Small intestine (tissue), 7 donors: ENCODE results near the gene MAL. TPM values are rescaled to one million over a fixed set of nuclear protein-coding genes. Genes with fewer than 3 reads are reported as not detected.

Experiments used
- DNase-seq, 2 donors: peaks; one replicate each; pipeline versions ENCODE4 v3.0.0 to v3.0.0-alpha.2; 2013
- FAIRE-seq: peaks from 2 replicates; lab custom pipeline; 2012; peaks lifted over from hg19 to GRCh38; lab: Jason Lieb, UNC
- H3K27ac ChIP-seq, 3 donors: one replicate each; pipeline ENCODE4 v1.5.1; 2013; ENCODE audit warnings: low read length in 2 of 3, mild to moderate bottlenecking in 2 of 3, control low read depth in 1 of 3, inconsistent platforms in 1 of 3, low read depth in 1 of 3, moderate library complexity in 1 of 3
- H3K27me3 ChIP-seq, 3 donors: one replicate each; pipeline ENCODE4 v1.6.1; 2013; ENCODE audit warnings: low read length in 3 of 3, inconsistent platforms in 1 of 3; ENCODE audit not compliant: control insufficient read depth in 3 of 3, insufficient read depth in 3 of 3
- H3K36me3 ChIP-seq, 3 donors: one replicate each; pipeline ENCODE4 v1.6.1; 2013; ENCODE audit warnings: low read length in 3 of 3, inconsistent platforms in 1 of 3, low read depth in 1 of 3, mild to moderate bottlenecking in 1 of 3, moderate library complexity in 1 of 3; ENCODE audit not compliant: control insufficient read depth in 3 of 3, insufficient read depth in 2 of 3
- H3K4me1 ChIP-seq, 3 donors: one replicate each; pipeline ENCODE4 v1.6.1; 2013; ENCODE audit warnings: low read length in 2 of 3, inconsistent platforms in 1 of 3, low read depth in 1 of 3, mild to moderate bottlenecking in 1 of 3, moderate library complexity in 1 of 3; ENCODE audit not compliant: control insufficient read depth in 3 of 3, insufficient read depth in 2 of 3
- H3K4me3 ChIP-seq, 3 donors: one replicate each; pipeline ENCODE4 v1.5.1; 2013; ENCODE audit warnings: low read length in 3 of 3, control low read depth in 1 of 3, inconsistent platforms in 1 of 3, low read depth in 1 of 3, mild to moderate bottlenecking in 1 of 3, moderate library complexity in 1 of 3
- H3K9me3 ChIP-seq, 2 donors: one replicate each; pipeline ENCODE4 v1.6.1; 2013; ENCODE audit warnings: low read depth in 1 of 2, low read length in 1 of 2; ENCODE audit not compliant: control insufficient read depth in 2 of 2, insufficient read depth in 1 of 2
- WGBS, 3 donors: extraction: QIAGEN DNeasy Blood & Tissue Kit; methylation state at CpG; one replicate each; pipeline ENCODE4 v1.1.7; 2013; 5-methylcytosine and 5-hydroxymethylcytosine counted together
- polyA plus RNA-seq, 4 donors: library from polyadenylated mRNA; stranded (reverse) in 3 of 4; unstranded in 1 of 4; fragments of 200-250 nt in 3 of 4; fragments of 120-200 nt in 1 of 4; gene quantifications; one replicate each; pipeline versions ENCODE4 v1.2.1 to v1.2.3, GENCODE V29; 2013
- donor health status: healthy with polysubstance abuse.
- donor health status: control.
- donor health status: control.
- donor health status: Bipolar disorder and iron deficiency.
- donor health status: healthy.

Gene MAL
- polyA plus RNA-seq, 4 donors = 0.15 to 3.8 (median 1.6) TPM

DNA sequence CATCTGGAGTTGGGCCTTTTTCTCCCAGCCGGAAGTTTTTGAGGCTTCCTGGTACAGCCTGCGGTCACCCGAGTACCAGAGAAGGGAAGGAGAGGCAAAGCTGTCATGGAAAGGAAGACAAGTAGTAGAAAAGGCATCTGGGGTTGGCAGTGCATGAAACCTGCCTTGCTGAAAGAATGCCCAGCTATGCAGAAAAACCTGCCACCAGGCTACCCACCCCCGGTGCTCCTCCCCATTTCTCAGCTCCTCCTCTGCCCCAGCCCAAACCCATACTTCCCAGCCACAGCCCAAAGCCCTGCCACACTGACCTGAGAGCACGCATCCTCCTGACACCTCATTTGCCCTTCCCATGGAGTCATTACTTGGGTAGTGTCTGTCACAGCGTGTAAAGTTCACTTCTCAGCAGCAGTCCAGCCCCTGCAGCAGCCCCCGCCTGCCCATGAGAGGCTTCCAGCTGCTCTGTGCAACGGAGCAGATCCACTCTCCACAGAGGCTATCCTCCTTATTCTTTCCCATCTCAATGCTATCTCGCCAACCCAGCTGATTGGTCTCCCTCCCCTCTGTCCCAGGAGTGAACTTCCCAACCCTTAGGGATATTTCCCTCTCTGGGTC, 40.4 kb upstream of the MAL start:
- WGBS, 3 donors = 45 to 53% (median 53%) methylated on average over 9 of the region's 9 CpGs
- DNase-seq (no peak), FAIRE-seq (no peak)
- Histone ChIP-seq H3K36me3 (no peaks in the 10 kb centered on the region), H3K4me3 (no peak overlapping the region), H3K27ac (no peak overlapping the region), H3K9me3 (no peaks in the 10 kb centered on the region), H3K27me3 (peaks cover 0 to 11% (median 3%) of the 10 kb centered on the region in 3 donors), H3K4me1 (no peaks in the 10 kb centered on the region)

DNA sequence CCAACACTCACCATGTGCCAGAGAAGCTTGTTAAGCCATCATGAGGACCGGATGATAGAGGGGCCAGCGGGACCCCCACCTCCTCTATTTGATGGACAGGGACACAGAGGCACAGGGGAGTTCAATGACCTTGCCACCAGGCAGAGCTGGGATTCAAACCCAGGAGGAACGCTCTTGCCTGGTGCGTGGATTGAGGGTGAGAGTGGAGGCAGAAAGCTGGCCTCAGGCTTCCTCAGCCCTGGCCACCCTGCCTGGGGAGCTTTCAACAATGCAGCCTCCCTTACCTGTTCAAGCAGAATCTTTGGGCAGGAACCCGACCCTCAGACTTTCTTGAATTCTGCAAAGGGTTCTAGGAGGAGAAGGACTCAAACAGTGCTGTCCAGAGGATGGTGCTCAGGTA, 39.9 kb upstream of the MAL start:
- FAIRE-seq (no peak), DNase-seq (no peak)
- Histone ChIP-seq H3K4me1 (no peaks in the 10 kb centered on the region), H3K36me3 (no peaks in the 10 kb centered on the region), H3K9me3 (no peaks in the 10 kb centered on the region), H3K27me3 (peaks cover 0 to 11% (median 3%) of the 10 kb centered on the region in 3 donors), H3K4me3 (no peak overlapping the region), H3K27ac (no peak overlapping the region)
- WGBS, 3 donors = 80 to 85% (median 82%) methylated on average over 5 of the region's 5 CpGs

DNA sequence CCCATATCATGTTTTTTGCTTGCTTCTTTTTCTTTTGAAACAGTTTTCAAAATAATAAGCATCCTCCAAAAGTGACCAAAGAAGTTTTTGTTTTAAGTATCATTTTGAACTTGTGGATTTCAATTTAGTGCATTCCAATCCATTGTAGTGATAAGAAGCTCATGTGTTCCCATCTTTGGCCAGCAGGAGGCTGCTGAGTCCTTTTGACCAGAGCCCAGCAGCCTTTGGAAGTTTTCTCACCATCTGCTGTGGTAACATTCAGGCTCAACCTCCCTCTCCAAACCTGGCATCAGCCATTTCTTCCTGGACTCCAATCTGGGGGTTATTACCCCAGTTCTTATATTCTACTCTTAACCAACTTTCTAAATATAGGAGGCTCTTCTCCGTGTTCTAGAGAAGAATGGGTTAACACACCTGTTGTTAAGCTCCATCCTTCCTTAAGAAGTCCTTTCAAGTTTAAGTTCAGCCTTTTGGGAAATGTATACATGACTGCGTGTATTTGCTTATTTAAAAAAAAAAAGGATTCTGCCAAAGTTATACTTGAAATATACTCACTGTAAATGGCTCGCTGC, 39.0 kb upstream of the MAL start:
- 60 to 67% (median 63%) methylated on average over 3 of the region's 3 CpGs for WGBS, 3 donors
- Histone ChIP-seq H3K36me3 (no peaks in the 10 kb centered on the region), H3K4me3 (no peak overlapping the region), H3K9me3 (no peaks in the 10 kb centered on the region), H3K4me1 (no peaks in the 10 kb centered on the region), H3K27ac (no peak overlapping the region), H3K27me3 (peaks cover 0 to 14% (median 3%) of the 10 kb centered on the region in 3 donors)
- FAIRE-seq = no peak
- peak; percentile 44 to 56 for DNase-seq

DNA sequence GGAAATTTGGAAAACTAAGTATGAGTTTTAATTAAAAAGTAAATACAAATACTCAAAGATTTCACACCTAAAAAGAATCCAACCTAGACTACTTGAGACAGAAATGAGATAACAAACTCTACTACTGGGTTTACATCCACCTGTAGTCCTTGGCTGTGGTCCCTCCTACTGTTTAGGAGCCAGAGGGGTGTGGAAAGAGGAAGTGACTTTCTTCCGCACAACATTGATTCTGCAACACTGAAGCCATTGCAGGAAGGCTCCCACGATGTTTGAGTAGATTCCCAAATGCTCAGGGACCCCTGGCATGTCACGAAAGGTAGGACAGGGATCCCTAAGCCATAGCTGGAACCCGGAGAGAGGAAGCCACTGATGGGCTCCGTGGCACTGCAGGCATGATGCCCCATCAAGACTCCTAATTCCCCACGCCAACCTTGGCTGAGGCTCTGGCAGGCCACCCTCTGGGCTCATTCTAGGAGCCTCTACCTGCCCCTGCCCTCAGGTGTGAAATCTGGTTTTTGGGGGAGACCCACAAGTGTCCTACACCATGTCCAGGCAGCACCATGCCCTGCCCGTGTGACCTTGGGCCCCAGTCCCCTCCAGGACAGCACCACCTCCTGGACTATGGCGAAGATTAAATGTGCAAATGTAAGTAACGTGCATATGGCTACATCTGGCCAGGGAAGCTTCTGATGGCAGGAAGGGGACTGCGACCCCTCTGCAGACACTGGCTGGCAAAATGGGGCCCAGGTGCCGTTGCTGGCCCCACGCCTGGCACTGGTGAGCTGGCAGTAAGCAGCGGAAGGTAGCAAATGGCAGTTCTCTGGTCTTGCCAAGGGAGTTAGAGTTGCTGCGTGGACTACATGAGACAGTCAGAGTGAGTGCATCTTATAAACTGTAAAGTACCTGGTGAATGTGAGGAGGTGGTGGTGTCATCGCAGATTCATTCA, 38.2 kb upstream of the MAL start:
- DNase-seq (no peak), FAIRE-seq (no peak)
- Histone ChIP-seq H3K27me3 (peaks cover 0 to 14% (median 3%) of the 10 kb centered on the region in 3 donors), H3K4me3 (no peak overlapping the region), H3K36me3 (no peaks in the 10 kb centered on the region), H3K27ac (no peak overlapping the region), H3K4me1 (no peaks in the 10 kb centered on the region), H3K9me3 (no peaks in the 10 kb centered on the region)
- 69 to 82% (median 73%) methylated on average over 15 of the region's 15 CpGs for WGBS, 3 donors

DNA sequence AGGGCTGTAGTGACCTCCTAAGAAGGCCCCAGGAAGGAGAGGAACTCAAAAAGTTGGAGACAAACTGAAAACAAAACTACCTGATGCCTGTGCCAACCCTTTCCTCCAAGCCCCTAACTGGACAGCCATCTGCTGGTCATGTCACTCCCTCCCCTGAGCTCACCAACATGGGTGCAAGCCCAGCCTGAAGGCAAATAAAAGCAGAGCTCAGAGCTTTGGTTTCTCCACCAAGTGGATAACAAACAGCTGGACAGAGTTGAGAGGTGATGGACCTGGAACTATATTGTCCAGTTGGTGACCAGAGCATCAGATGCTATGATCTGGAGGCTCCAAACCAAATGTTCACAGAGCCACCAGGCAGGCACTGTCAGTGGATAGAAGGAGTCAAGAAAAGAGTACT, 34.6 kb upstream of the MAL start:
- DNase-seq = no peak
- H3K36me3 ChIP-seq = no peaks in the 10 kb centered on the region
- H3K4me1 ChIP-seq = no peaks in the 10 kb centered on the region
- H3K9me3 ChIP-seq = no peaks in the 10 kb centered on the region
- no peak overlapping the region for H3K27ac ChIP-seq
- FAIRE-seq = no peak
- peaks cover 0 to 14% (median 6%) of the 10 kb centered on the region in 3 donors for H3K27me3 ChIP-seq
- H3K4me3 ChIP-seq = no peak overlapping the region

DNA sequence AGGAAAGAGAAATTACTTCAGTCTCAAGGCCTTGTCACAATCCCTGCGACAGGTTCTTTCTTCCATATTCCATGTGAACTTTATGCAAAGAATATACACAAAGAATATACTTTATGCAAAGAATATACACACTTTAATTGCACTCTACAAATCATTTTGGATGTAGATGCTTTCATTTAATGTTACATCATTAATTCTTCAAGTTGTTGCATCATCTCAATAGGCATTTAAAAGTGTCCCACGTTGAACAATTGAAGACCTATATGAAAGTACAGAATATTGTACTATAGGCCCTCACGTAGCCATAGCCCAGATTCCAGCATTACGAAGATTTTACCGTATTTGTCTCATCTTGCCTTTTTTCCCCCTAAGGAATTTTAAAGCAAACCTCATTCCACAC, 33.1 kb upstream of the MAL start:
- FAIRE-seq (no peak), DNase-seq (no peak)
- Histone ChIP-seq H3K9me3 (no peaks in the 10 kb centered on the region), H3K36me3 (no peaks in the 10 kb centered on the region), H3K27ac (no peak overlapping the region), H3K27me3 (peaks cover 0 to 19% (median 7%) of the 10 kb centered on the region in 3 donors), H3K4me3 (no peak overlapping the region), H3K4me1 (no peaks in the 10 kb centered on the region)
- WGBS, 3 donors = 84 to 86% (median 84%) methylated on average over 5 of the region's 5 CpGs

DNA sequence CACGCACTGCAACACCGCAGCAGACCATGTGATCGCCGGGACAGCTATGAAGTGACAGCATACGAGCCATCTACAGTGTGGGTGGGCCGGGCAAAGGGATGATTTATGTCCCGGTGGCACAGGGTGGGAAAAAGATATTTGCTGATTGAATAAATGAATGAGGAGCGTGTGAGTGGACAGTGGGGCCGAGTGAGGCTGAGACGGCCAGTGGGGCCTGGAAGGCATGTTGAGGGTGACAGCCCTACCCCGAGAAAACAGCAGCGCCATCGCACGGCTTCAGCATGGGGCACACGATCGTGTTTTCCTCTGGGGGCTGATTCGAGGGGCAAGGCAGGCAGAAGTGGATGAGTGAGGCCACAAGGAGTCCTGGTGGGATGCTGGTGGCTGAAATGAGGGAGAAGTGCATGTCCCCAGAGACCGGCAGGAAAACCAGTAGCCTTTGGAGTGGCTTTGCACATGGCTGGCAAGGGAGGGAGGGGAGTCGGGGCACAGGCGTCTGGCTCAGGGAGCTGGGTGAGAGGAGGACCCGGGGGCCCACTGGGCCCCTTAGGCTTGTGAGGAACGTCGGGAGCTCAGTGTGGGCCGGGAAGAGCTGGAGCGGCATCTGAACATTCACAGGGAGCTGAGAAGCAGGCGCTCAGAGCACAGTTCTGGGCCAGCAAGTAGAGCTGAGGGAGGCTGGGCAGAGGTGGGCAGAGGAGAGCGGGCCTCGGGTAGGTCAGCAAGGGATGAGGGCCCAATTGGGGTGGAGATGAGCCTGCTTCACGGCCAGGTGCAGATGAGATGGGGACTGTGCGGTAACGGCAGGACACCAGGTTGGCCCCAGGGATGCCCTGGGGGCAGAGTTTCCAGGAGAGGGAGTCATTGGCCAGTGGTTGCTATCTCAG, 32.1 kb upstream of the MAL start:
- H3K4me1 ChIP-seq = no peaks in the 10 kb centered on the region
- no peaks in the 10 kb centered on the region for H3K36me3 ChIP-seq
- H3K9me3 ChIP-seq = no peaks in the 10 kb centered on the region
- peaks cover 0 to 28% (median 13%) of the 10 kb centered on the region in 3 donors for H3K27me3 ChIP-seq
- no peak for FAIRE-seq
- no peak overlapping the region for H3K4me3 ChIP-seq
- no peak for DNase-seq
- no peak overlapping the region for H3K27ac ChIP-seq
- 82 to 90% (median 84%) methylated on average over 31 of the region's 31 CpGs for WGBS, 3 donors
